Panc1 (cell line): ENCODE results near the gene NAT9.

ENCODE experiments used
- POLR2AphosphoS5 ChIP-seq: IDR thresholded peaks from 2 replicates; pipeline ENCODE4 v1.6.1; 2012; ENCODE audit warnings: mild to moderate bottlenecking, low read depth, low read length, moderate library complexity
- REST ChIP-seq, 2 experiments: IDR thresholded peaks; 2 replicates each; pipeline ENCODE4 v1.6.1; 2011 to 2012; ENCODE audit warnings: low read depth in 2 of 2, control low read depth in 1 of 2, low read length in 1 of 2, mild to moderate bottlenecking in 1 of 2, moderate library complexity in 1 of 2; ENCODE audit not compliant: insufficient read depth in 1 of 2
- SIN3A ChIP-seq: IDR thresholded peaks from 2 replicates; pipeline ENCODE4 v1.6.1; 2012; ENCODE audit warnings: low read depth, mild to moderate bottlenecking, low read length, moderate library complexity, borderline replicate concordance; ENCODE audit not compliant: insufficient read depth
- TF ChIP-seq, protein P1 (sequence below): fragments of 450-650 bp; IDR thresholded peaks from 2 replicates; pipeline ENCODE4 v1.5.1; 2017; ENCODE audit warnings: mild to moderate bottlenecking

GRCh38 chr17:74734256-74734655 is 41.9 kb downstream of the NAT9 start:
- TF ChIP-seq, protein P1, sequence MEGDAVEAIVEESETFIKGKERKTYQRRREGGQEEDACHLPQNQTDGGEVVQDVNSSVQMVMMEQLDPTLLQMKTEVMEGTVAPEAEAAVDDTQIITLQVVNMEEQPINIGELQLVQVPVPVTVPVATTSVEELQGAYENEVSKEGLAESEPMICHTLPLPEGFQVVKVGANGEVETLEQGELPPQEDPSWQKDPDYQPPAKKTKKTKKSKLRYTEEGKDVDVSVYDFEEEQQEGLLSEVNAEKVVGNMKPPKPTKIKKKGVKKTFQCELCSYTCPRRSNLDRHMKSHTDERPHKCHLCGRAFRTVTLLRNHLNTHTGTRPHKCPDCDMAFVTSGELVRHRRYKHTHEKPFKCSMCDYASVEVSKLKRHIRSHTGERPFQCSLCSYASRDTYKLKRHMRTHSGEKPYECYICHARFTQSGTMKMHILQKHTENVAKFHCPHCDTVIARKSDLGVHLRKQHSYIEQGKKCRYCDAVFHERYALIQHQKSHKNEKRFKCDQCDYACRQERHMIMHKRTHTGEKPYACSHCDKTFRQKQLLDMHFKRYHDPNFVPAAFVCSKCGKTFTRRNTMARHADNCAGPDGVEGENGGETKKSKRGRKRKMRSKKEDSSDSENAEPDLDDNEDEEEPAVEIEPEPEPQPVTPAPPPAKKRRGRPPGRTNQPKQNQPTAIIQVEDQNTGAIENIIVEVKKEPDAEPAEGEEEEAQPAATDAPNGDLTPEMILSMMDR: no peak
- TF ChIP-seq POLR2AphosphoS5 (no peak), SIN3A (no peak), REST (IDR thresholded peaks at IDR 0.05; ENCODE audit: insufficient read depth in 1 of 2, low read depth in 2 of 2, low read length in 1 of 2) (no peak)
